NCI-H1436 treated with DMSO at 0.1 percent for 48 hours (cell line): Measurements from ENCODE around the gene PEPD.

Source experiments
- DNase-seq: peaks from one replicate; lab custom pipeline; 2025; lab: John Stamatoyannopoulos, UW

PEPD gene

DNA sequence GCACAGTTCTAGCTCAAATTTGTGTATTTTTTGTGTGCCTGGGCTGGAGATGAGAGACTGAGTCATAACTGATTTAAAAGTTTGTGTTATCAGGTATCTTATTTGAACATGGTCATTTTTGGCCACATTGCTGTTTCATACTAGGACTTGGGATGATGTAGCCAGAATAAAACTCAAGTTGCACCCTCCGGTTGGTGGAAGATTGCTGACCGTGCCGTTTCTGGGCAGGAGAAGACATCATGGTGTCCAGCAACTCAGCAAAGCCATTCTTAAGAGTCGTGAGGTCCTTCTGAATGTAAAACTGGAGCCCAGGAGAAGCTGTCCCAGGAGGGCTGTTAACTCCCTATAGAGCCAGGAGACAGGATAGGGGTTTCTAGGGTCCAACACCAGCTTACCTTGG is 140.5 kb downstream of the PEPD start:
- no peak for DNase-seq

- no peak for DNase-seq
Measured at GRCh38 chr19:33379151-33379829, 142.3 kb downstream of the PEPD start.

DNA sequence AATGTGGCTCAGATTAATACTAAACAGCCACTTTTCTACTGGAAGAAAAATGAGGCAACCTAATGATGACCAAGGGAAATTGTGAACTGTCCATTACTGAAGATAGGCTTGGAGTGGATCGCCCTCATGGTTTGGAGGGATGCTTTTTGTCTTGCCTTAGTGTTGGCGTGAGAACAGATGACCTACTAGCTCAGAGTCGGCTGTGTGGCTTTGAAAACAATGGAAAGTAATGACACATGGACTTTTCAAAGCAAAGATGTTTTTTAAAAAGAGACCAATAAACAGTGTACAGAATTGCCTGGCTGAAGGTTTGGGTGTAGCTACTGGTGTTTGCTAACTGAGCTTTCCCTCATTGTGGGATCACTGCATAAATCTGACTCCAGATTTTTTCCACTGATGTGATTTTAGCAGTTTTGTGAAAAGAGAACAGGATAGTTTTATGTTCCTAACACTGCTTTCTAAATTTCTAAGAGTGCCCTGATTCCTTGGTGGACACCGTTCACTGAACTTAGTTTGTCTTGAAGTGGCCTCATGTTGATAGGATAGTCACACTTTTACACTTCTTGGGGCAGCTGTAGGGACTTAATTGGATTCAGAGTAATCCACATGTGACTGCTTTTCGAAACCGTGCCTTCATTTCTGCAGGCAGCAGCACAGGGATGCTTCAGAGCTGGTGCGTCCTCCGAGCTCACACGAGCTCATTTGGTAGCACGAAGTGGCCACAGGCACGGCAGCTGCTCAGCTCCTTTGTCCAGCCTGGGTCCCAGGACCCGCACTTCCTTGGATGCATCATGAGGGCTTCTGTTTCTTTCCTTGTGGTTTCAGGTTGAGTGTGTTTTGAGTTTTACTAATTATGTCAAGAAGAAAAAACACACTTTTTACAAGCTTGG is 143.8 kb downstream of the PEPD start:
- no peak for DNase-seq

GRCh38 chr19:33376941-33377557 is 144.5 kb downstream of the PEPD start:
- DNase-seq: no peak

GRCh38 chr19:33376423-33376822 is 145.2 kb downstream of the PEPD start:
- DNase-seq: no peak

DNA sequence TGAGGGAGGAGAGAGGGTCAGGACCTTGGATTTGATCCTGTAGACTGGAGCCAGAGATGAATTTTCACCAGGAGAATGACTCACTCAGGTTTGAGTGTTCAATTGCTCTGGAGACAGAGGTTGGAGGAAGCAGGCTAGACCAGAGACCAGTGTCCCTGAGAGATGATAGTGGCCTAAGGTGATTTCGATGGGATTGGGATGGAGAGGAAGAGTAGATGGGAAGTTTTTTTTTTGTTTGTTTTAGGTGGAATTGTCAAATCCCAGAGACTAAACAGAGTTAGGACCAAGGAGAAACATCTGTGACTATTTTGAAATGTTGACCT is 145.8 kb downstream of the PEPD start:
- no peak for DNase-seq

DNA sequence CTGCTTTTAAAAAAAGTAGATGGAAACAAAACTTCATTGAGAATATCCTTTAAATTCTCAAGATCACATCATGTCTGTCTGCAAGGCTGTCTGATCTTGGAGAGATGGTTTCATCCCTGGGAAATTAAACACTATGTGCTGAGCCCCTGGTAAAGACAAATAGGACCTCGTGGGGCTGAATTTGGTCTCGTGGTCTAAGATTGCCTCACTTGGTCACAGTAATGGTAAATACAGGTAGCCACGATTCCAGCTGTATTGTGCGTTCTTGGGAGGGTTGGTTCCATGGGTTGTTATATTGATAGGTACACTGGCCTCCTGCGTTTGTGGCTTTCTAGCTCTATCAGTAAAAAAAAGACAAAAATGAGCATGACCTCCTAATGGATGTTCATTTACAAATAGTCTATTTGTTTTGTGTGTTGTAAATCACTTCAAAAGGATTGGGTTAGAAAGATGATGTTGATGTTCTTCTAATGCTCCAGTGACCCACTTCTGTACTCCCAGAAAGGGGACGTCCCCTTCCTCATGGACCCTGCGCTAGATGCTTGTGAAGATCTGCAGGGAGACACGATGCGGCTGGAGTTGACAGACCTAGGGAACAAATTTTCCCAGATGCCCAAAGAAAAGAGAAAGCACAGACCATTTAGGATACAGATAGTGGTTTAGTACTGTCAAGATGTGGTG is 146.3 kb downstream of the PEPD start:
- no peak for DNase-seq

DNA sequence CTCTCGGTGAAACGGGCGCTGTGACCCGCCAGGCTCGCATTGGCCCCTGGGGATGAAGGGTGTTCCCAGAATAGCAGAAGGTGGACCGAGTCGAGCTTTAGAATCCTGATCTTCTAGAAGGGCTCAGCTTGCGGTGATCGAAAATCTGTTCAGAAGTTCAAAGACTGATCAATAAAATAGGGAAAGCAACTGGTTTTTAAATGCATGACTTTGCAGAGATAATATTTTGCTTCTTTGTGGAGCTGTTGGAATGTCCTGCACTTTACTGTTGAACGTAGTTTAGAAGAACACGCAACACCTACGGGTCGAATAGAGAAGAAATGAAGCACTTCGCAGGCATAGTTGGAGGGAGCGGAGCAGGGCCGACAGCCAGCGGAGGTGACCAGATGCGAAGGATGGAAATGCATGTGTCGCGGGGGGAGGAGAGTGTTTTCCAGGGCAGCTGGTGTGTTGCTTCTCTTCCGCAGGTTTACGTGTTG is 147.3 kb downstream of the PEPD start:
- DNase-seq: no peak

GRCh38 chr19:33373453-33374235 is 147.9 kb downstream of the PEPD start, which contains the start of gene CEBPG:
Gene CEBPG, plus strand, starts transcription at chr19:33373709. Its CDS starts 5,531 bp downstream, at chr19:33379240.
- peak; percentile 16 for DNase-seq

DNA sequence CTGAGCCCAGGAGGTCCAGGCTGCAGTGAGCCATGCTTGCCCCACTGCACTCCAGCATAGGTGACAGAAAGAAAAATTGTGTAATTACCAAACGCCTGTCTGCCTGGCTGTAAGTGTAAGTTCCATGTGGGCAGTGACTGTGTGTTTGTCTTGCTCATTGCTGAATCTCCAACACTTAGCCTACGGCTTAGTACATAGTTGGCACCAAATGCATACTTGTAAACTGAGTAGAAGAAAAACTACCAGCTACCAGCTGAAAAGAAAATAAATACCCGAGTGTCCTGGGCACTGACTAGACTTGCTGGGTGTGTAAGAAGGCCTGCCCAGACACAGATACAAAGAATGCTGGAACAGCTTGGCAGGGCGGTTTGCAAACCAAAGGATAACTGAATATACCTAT is 150.8 kb downstream of the PEPD start:
- DNase-seq: no peak

- no peak for DNase-seq
Measured at GRCh38 chr19:33368074-33368864, 153.3 kb downstream of the PEPD start.

GRCh38 chr19:33366897-33367296 is 154.7 kb downstream of the PEPD start:
- DNase-seq: no peak

- DNase-seq: no peak
Measured at GRCh38 chr19:33366127-33366526, 155.5 kb downstream of the PEPD start.

DNA sequence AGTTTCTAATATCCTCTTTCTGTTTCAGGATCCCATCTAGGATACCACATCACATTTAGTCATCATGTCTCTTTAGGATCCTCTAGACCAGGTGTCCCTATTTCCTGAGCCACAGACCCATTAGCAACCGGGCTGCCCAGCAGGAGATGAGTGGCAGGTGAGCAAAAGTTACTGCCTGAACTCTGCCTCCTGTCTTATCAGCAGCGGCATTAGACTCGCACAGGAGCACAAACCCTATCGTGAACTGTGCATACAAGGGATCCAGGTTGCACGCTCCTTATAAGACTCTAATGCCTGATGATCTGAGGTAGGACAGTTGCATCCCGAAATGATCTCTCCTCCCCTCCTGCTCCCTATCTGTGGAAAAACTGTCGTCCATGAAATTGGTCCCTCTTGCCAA is 155.9 kb downstream of the PEPD start:
- DNase-seq: no peak

- no peak for DNase-seq
Measured at GRCh38 chr19:33363476-33363875, 158.1 kb downstream of the PEPD start.

- DNase-seq: no peak
Measured at GRCh38 chr19:33362508-33363228, 158.9 kb downstream of the PEPD start.

DNA sequence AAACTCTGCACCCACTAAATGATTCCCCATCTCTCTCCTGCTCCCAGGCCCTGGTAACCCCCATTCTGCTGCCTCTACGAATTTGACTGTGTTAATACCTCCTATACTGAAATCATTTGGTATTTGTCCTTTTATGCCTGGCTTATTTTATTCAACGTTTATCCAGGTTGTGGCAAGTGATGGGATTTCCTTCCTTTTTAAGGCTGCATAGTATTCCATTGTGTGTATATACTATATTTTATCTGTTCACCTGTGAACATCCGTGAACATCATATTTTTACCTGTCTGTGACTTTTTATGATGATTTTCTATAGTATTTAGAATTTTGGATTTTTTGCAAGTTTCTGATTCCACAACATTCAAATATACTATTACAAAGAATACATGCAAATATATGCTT is 162.0 kb downstream of the PEPD start:
- DNase-seq: no peak

- no peak for DNase-seq
Measured at GRCh38 chr19:33358408-33358807, 163.2 kb downstream of the PEPD start.

DNA sequence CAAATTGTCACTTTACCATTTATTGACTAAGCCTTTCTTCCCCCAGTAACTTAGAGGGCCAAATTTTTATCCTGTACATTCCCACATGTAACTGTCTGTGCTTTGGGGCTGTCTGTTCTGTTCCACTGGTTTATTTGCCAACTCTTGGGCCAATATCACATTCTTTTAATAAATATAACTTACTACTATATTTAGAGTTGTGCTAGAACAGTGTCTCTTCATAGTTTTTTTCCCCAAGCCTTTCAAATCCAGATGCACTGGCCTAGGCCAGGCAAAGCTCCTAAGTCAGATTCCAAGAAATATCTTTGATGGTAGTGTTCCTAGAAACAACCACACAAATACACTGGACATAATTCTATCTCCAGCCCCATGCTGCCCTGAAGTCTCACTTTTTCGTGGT is 164.0 kb downstream of the PEPD start:
- DNase-seq: no peak

DNA sequence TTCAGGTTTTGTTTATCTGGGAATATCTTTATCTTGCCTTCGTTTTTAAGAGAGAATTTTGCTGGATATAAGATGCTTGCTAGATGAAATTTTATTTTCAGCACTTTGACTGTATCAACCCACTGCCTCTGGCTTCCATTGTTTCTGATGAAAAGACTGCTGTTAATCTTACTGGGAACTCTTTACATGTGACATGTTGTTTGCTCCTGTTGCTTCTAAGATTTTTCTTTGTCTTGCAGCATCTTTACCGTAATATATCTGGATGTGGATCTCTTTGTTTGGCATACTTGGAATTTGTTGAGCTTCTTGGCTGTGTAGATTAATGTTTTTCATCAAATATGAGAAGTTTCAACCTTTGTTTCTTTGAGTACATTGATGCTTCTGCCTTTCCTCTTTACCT is 166.1 kb downstream of the PEPD start:
- no peak for DNase-seq
